GM18498 (cell line): Measurements from ENCODE around the gene HSD17B1.

Experiments used
- ATAC-seq: cut with Tn5 transposase; IDR thresholded peaks from one replicate; pipeline ENCODE4 v1.9.1; 2021; ENCODE audit warnings: mild to moderate bottlenecking, moderate library complexity; ENCODE audit not compliant: unreplicated experiment

HSD17B1 gene

GRCh38 chr17:42565523-42566214 is 12.9 kb downstream of the HSD17B1 start:
- ATAC-seq, result no peak

GRCh38 chr17:42566215-42566882 is 13.6 kb downstream of the HSD17B1 start:
- no peak for ATAC-seq

GRCh38 chr17:42566883-42567573 is 14.3 kb downstream of the HSD17B1 start, which contains the start of gene MLX:
Gene MLX, plus strand, starts transcription at chr17:42567100. Its CDS starts 25 bp downstream, at chr17:42567125.
- peak; percentile 72 for ATAC-seq

- ATAC-seq, result no peak
These were observed 15.8 kb downstream of the HSD17B1 start for GRCh38 chr17:42568341-42569111.

- no peak for ATAC-seq
These were observed 18.9 kb downstream of the HSD17B1 start for GRCh38 chr17:42571435-42572225.

GRCh38 chr17:42573095-42573494 is 20.4 kb downstream of the HSD17B1 start:
- no peak for ATAC-seq

GRCh38 chr17:42574463-42574862 is 21.7 kb downstream of the HSD17B1 start:
- ATAC-seq, result no peak

- ATAC-seq, result no peak
These were observed 24.4 kb downstream of the HSD17B1 start for GRCh38 chr17:42577140-42577531.

GRCh38 chr17:42577532-42578281 is 25.0 kb downstream of the HSD17B1 start, which contains the start of gene PSMC3IP:
Gene PSMC3IP, minus strand, starts transcription at chr17:42577729. Its CDS starts 43 bp downstream, at chr17:42577686.
- ATAC-seq, result peak; percentile 71

- peak; percentile 58 for ATAC-seq
These were observed 25.7 kb downstream of the HSD17B1 start for GRCh38 chr17:42578282-42578869.

GRCh38 chr17:42579794-42580551 is 27.2 kb downstream of the HSD17B1 start:
- no peak for ATAC-seq

GRCh38 chr17:42581744-42582270 is 29.1 kb downstream of the HSD17B1 start:
- no peak for ATAC-seq

- no peak for ATAC-seq
These were observed 32.2 kb downstream of the HSD17B1 start for GRCh38 chr17:42584880-42585279.

- ATAC-seq, result no peak
These were observed 32.6 kb downstream of the HSD17B1 start for GRCh38 chr17:42585353-42585752.

- peak; percentile 69 for ATAC-seq
These were observed 33.9 kb downstream of the HSD17B1 start for GRCh38 chr17:42586514-42587230.

GRCh38 chr17:42590886-42591285 is 38.2 kb downstream of the HSD17B1 start:
- no peak for ATAC-seq

GRCh38 chr17:42591411-42591810 is 38.7 kb downstream of the HSD17B1 start:
- no peak for ATAC-seq
